Muscle layer of duodenum (tissue), 2 donors: ENCODE data around the gene SPRR1A.
"Not testable (repeated sequence)": the region's sequence is repeated elsewhere in the genome, so short reads cannot be mapped to it uniquely, and the experiment has no call there.

Experiments
- H3K27ac ChIP-seq: one replicate; pipeline ENCODE4 v1.7.0; 2013; ENCODE audit warnings: mild to moderate bottlenecking, low read length
- H3K27me3 ChIP-seq: one replicate; pipeline ENCODE4 v1.7.0; 2013; ENCODE audit warnings: low read depth, mild to moderate bottlenecking, control low read depth, low read length
- H3K36me3 ChIP-seq, 2 donors: one replicate each; pipeline ENCODE4 v1.7.0; 2013; ENCODE audit warnings: low read length in 2 of 2, control low read depth in 1 of 2, mild to moderate bottlenecking in 1 of 2; ENCODE audit not compliant: insufficient read depth in 2 of 2, control insufficient read depth in 1 of 2
- H3K4me1 ChIP-seq, 2 donors: one replicate each; pipeline ENCODE4 v1.7.0; 2013; ENCODE audit warnings: low read length in 2 of 2, mild to moderate bottlenecking in 2 of 2, control low read depth in 1 of 2, moderate library complexity in 1 of 2; ENCODE audit not compliant: insufficient read depth in 2 of 2, control insufficient read depth in 1 of 2
- H3K4me3 ChIP-seq, 2 donors: one replicate each; pipeline ENCODE4 v1.7.0; 2013; ENCODE audit warnings: low read length in 2 of 2, low read depth in 1 of 2, mild to moderate bottlenecking in 1 of 2
- H3K9me3 ChIP-seq, 2 donors: one replicate each; pipeline ENCODE4 v1.7.0; 2013; ENCODE audit warnings: low read length in 2 of 2, control low read depth in 1 of 2, mild to moderate bottlenecking in 1 of 2; ENCODE audit not compliant: control insufficient read depth in 1 of 2
- donor health status: healthy.

The SPRR1A gene

GRCh38 chr1:152998476-152998875 is 14.6 kb downstream of the SPRR1A start:
- Histone ChIP-seq H3K4me1 (no peaks in the 10 kb centered on the region), H3K27ac (no peak overlapping the region), H3K27me3 (no peaks in the 10 kb centered on the region), H3K9me3 (peaks cover 0 to 9% of the 10 kb centered on the region in 2 donors), H3K36me3 (no peaks in the 10 kb centered on the region), H3K4me3 (no peak overlapping the region)

- Histone ChIP-seq H3K4me3 (no peak overlapping the region), H3K9me3 (peaks cover 0 to 9% of the 10 kb centered on the region in 2 donors), H3K4me1 (no peaks in the 10 kb centered on the region), H3K36me3 (no peaks in the 10 kb centered on the region), H3K27me3 (no peaks in the 10 kb centered on the region), H3K27ac (no peak overlapping the region)
Observed at GRCh38 chr1:152999818-153000217, 15.9 kb downstream of the SPRR1A start.

GRCh38 chr1:153000294-153000693 is 16.4 kb downstream of the SPRR1A start:
- no peaks in the 10 kb centered on the region for H3K4me1 ChIP-seq

GRCh38 chr1:153001382-153001781 is 17.5 kb downstream of the SPRR1A start, which contains the start of gene SPRR3:
Gene SPRR3 (plus strand): TSS chr1:153001749. CDS start chr1:153003021, 1,272 bp downstream.
- Histone ChIP-seq H3K27me3 (no peaks in the 10 kb centered on the region), H3K9me3 (no peaks in the 10 kb centered on the region), H3K4me1 (no peaks in the 10 kb centered on the region), H3K4me3 (no peak within 1 kb of the TSS), H3K27ac (no peak within 1 kb of the TSS), H3K36me3 (no peaks in the 10 kb centered on the region)

More at GRCh38 chr1:153000294-153000693, 16.4 kb downstream of the SPRR1A start:
- Histone ChIP-seq H3K4me3 (no peak overlapping the region), H3K27me3 (no peaks in the 10 kb centered on the region), H3K36me3 (no peaks in the 10 kb centered on the region), H3K9me3 (peaks cover 0 to 5% of the 10 kb centered on the region in 2 donors), H3K27ac (no peak overlapping the region)

- not testable (repeated sequence) for H3K27me3 ChIP-seq, H3K27ac ChIP-seq, H3K4me3 ChIP-seq, H3K9me3 ChIP-seq, H3K36me3 ChIP-seq, H3K4me1 ChIP-seq
Observed at GRCh38 chr1:153011235-153011758, 27.4 kb downstream of the SPRR1A start.

GRCh38 chr1:153021829-153022228 is 37.9 kb downstream of the SPRR1A start:
- H3K27me3 ChIP-seq, H3K4me1 ChIP-seq, H3K4me3 ChIP-seq, H3K9me3 ChIP-seq, H3K27ac ChIP-seq, H3K36me3 ChIP-seq: not testable (repeated sequence)

GRCh38 chr1:153022340-153022739 is 38.5 kb downstream of the SPRR1A start:
- H3K27ac ChIP-seq, H3K9me3 ChIP-seq, H3K4me3 ChIP-seq, H3K4me1 ChIP-seq, H3K27me3 ChIP-seq, H3K36me3 ChIP-seq: not testable (repeated sequence)

GRCh38 chr1:153023109-153023508 is 39.2 kb downstream of the SPRR1A start:
- H3K4me3 ChIP-seq, result no peak overlapping the region
- H3K36me3 ChIP-seq, result no peaks in the 10 kb centered on the region
- no peaks in the 10 kb centered on the region for H3K4me1 ChIP-seq
- H3K9me3 ChIP-seq, result no peaks in the 10 kb centered on the region
- no peak overlapping the region for H3K27ac ChIP-seq
- H3K27me3 ChIP-seq, result no peaks in the 10 kb centered on the region

GRCh38 chr1:153024413-153024812 is 40.5 kb downstream of the SPRR1A start:
- peaks cover 0 to 2% of the 10 kb centered on the region in 2 donors for H3K9me3 ChIP-seq
- H3K27me3 ChIP-seq, result no peaks in the 10 kb centered on the region
- no peak overlapping the region for H3K4me3 ChIP-seq
- H3K27ac ChIP-seq, result no peak overlapping the region
- H3K4me1 ChIP-seq, result no peaks in the 10 kb centered on the region
- no peaks in the 10 kb centered on the region for H3K36me3 ChIP-seq

- Histone ChIP-seq H3K9me3 (peaks cover 0 to 2% of the 10 kb centered on the region in 2 donors), H3K27ac (no peak overlapping the region), H3K4me3 (no peak overlapping the region), H3K4me1 (no peaks in the 10 kb centered on the region), H3K36me3 (no peaks in the 10 kb centered on the region), H3K27me3 (no peaks in the 10 kb centered on the region)
Observed at GRCh38 chr1:153025797-153026196, 41.9 kb downstream of the SPRR1A start.

GRCh38 chr1:153028766-153029165 is 44.9 kb downstream of the SPRR1A start:
- Histone ChIP-seq H3K9me3 (peaks cover 0 to 2% of the 10 kb centered on the region in 2 donors), H3K4me1 (no peaks in the 10 kb centered on the region), H3K27ac (no peak overlapping the region), H3K27me3 (no peaks in the 10 kb centered on the region), H3K36me3 (no peaks in the 10 kb centered on the region), H3K4me3 (no peak overlapping the region)

GRCh38 chr1:153030895-153031294 is 47.0 kb downstream of the SPRR1A start, which contains the start of gene SPRR1B:
Gene SPRR1B (plus strand): TSS chr1:153031203. CDS start chr1:153032346, 1,143 bp downstream.
- no peaks in the 10 kb centered on the region for H3K36me3 ChIP-seq
- no peaks in the 10 kb centered on the region for H3K27me3 ChIP-seq
- H3K9me3 ChIP-seq, result peaks cover 0 to 2% of the 10 kb centered on the region in 2 donors
- H3K27ac ChIP-seq, result no peak within 1 kb of the TSS
- no peak within 1 kb of the TSS for H3K4me3 ChIP-seq
- H3K4me1 ChIP-seq, result no peaks in the 10 kb centered on the region
